Mesenchymal stem cell (in vitro differentiated cells and primary cell): ENCODE data around the gene GNA15.
A peak's percentile ranks its signal among the peaks of the same experiment; 100 is the strongest.

ENCODE experiments used
- DNase-seq: peaks from one replicate; pipeline ENCODE4 v3.0.0-alpha.2; 2013
- H2AFZ ChIP-seq: one replicate; pipeline ENCODE4 v1.6.1; 2013; ENCODE audit warnings: low read depth, mild to moderate bottlenecking, control low read depth, inconsistent platforms, low read length, moderate library complexity
- H2AK5ac ChIP-seq: 2 replicates; pipeline ENCODE4 v1.6.1; 2013; ENCODE audit warnings: low read length, moderate library complexity, mild to moderate bottlenecking, inconsistent platforms; ENCODE audit not compliant: severe bottlenecking
- H2BK120ac ChIP-seq: one replicate; pipeline ENCODE4 v1.6.1; 2013; ENCODE audit warnings: low read depth, mild to moderate bottlenecking, inconsistent platforms, low read length, moderate library complexity
- H2BK12ac ChIP-seq, 2 experiments: one replicate each; pipeline ENCODE4 v1.6.1; 2013; ENCODE audit warnings: inconsistent platforms in 2 of 2, low read length in 2 of 2, mild to moderate bottlenecking in 2 of 2, moderate library complexity in 2 of 2, control low read depth in 1 of 2
- H2BK15ac ChIP-seq: one replicate; pipeline ENCODE4 v1.6.1; 2013; ENCODE audit warnings: mild to moderate bottlenecking, low read depth, inconsistent platforms; ENCODE audit not compliant: poor library complexity, severe bottlenecking
- H2BK5ac ChIP-seq: 2 replicates; pipeline ENCODE4 v1.6.1; 2013; ENCODE audit warnings: low read depth, mild to moderate bottlenecking, low read length, control low read depth, inconsistent platforms; ENCODE audit not compliant: poor library complexity, severe bottlenecking
- H3K14ac ChIP-seq, 2 experiments: one replicate each; pipeline ENCODE4 v1.6.1; 2013; ENCODE audit warnings: inconsistent platforms in 2 of 2, low read length in 2 of 2, control low read depth in 1 of 2, mild to moderate bottlenecking in 1 of 2, moderate library complexity in 1 of 2
- H3K18ac ChIP-seq, 2 experiments: one replicate each; pipeline ENCODE4 v1.6.1; 2013; ENCODE audit warnings: inconsistent platforms in 2 of 2, low read length in 2 of 2, control low read depth in 1 of 2, low read depth in 1 of 2, mild to moderate bottlenecking in 1 of 2
- H3K23ac ChIP-seq, 2 experiments: one replicate each; pipeline ENCODE4 v1.6.1; 2013; ENCODE audit warnings: inconsistent platforms in 2 of 2, low read length in 2 of 2, mild to moderate bottlenecking in 2 of 2, moderate library complexity in 2 of 2, control low read depth in 1 of 2
- H3K27ac ChIP-seq: 2 replicates; pipeline ENCODE4 v1.5.1; 2013; ENCODE audit warnings: mild to moderate bottlenecking, moderate library complexity, low read length, control low read depth, inconsistent platforms; ENCODE audit not compliant: poor library complexity, severe bottlenecking
- H3K27me3 ChIP-seq, 2 experiments: 2 replicates each; pipeline versions ENCODE4 v1.6.1 to v1.7.0; 2013; ENCODE audit warnings: low read length in 2 of 2, mild to moderate bottlenecking in 2 of 2, moderate library complexity in 2 of 2, control low read depth in 1 of 2, inconsistent platforms in 1 of 2; ENCODE audit not compliant: control insufficient read depth in 1 of 2, insufficient read depth in 1 of 2
- H3K36me3 ChIP-seq, 2 experiments: 2 replicates each; pipeline versions ENCODE4 v1.6.1 to v1.7.0; 2013; ENCODE audit warnings: low read length in 2 of 2, control low read depth in 1 of 2, inconsistent platforms in 1 of 2, low read depth in 1 of 2, mild to moderate bottlenecking in 1 of 2; ENCODE audit not compliant: insufficient read depth in 2 of 2, control insufficient read depth in 1 of 2
- H3K4ac ChIP-seq, 2 experiments: one replicate each; pipeline ENCODE4 v1.6.1; 2013; ENCODE audit warnings: inconsistent platforms in 2 of 2, low read length in 2 of 2, mild to moderate bottlenecking in 2 of 2, moderate library complexity in 2 of 2, control low read depth in 1 of 2, low read depth in 1 of 2
- H3K4me1 ChIP-seq: 2 replicates; pipeline ENCODE4 v1.6.1; 2013; ENCODE audit warnings: low read depth, low read length, control low read depth; ENCODE audit not compliant: control insufficient read depth, insufficient read depth
- H3K4me2 ChIP-seq: 2 replicates; pipeline ENCODE4 v1.6.1; 2013; ENCODE audit warnings: low read length, mild to moderate bottlenecking, inconsistent platforms; ENCODE audit not compliant: poor library complexity, severe bottlenecking
- H3K4me3 ChIP-seq, 2 experiments: 2 replicates each; pipeline versions ENCODE4 v1.5.1 to v1.7.0; 2013; ENCODE audit warnings: low read length in 2 of 2, mild to moderate bottlenecking in 2 of 2, control low read depth in 1 of 2, low read depth in 1 of 2; ENCODE audit not compliant: insufficient read depth in 1 of 2
- H3K79me1 ChIP-seq: replicated peaks from 2 replicates; pipeline ENCODE4 v1.6.1; 2013; ENCODE audit warnings: mild to moderate bottlenecking, control low read depth, low read length, inconsistent platforms; ENCODE audit not compliant: poor library complexity, severe bottlenecking
- H3K9ac ChIP-seq: 2 replicates; pipeline ENCODE4 v1.7.0; 2013; ENCODE audit warnings: mild to moderate bottlenecking, low read length, moderate library complexity
- H3K9me3 ChIP-seq: 2 replicates; pipeline ENCODE4 v1.7.0; 2013; ENCODE audit warnings: mild to moderate bottlenecking, low read length; ENCODE audit not compliant: control insufficient read depth
- H4K8ac ChIP-seq: one replicate; pipeline ENCODE4 v1.6.1; 2013; ENCODE audit warnings: inconsistent platforms, mild to moderate bottlenecking, low read length, moderate library complexity
- H4K91ac ChIP-seq: one replicate; pipeline ENCODE4 v1.6.1; 2013; ENCODE audit warnings: mild to moderate bottlenecking, low read length, inconsistent platforms
- WGBS: methylation state at CpG from one replicate; pipeline ENCODE4 v1.1.7; 2013; ENCODE audit warnings: mixed read lengths; 5-methylcytosine and 5-hydroxymethylcytosine counted together

Gene GNA15

DNA sequence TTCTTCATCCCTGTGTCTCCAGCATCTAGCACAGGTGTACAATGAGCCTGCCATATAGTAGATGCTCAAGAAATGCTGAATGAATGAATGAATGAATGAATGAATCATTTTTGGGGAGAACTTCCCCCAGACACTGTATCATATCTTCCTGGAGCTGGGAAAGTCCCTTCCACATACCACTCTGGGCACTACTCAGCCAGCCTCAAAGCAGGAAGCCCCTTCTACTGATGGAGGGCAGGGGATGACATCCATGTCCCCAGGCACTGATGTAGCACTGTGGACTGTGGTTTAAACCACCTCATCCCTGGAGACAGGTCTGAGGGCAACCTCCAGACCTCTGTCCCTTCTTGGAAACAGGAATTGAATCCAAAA is 4.8 kb downstream of the GNA15 start:
- H4K91ac ChIP-seq: no peak overlapping the region
- no peak for DNase-seq
- H2BK15ac ChIP-seq: no peak overlapping the region
- H2BK5ac ChIP-seq: no peak overlapping the region
- no peak overlapping the region for H3K23ac ChIP-seq
- peak overlapping the region in 1 of 2 experiments; percentile 9 for H3K4me3 ChIP-seq
- H3K27ac ChIP-seq: no peak overlapping the region
- peak overlapping the region; percentile 92 for H3K9ac ChIP-seq
- no peak overlapping the region for H2BK120ac ChIP-seq
- no peak overlapping the region for H2AFZ ChIP-seq
- H3K36me3 ChIP-seq: no peaks in the 10 kb centered on the region
- no peaks in the 10 kb centered on the region for H3K79me1 ChIP-seq
- H3K4ac ChIP-seq: no peak overlapping the region
- H3K4me2 ChIP-seq: no peak overlapping the region
- H2AK5ac ChIP-seq: no peak overlapping the region
- H3K4me1 ChIP-seq: peaks cover 7% of the 10 kb centered on the region
- peaks cover 9% of the 10 kb centered on the region for H3K9me3 ChIP-seq
- H3K27me3 ChIP-seq: no peaks in the 10 kb centered on the region
- H4K8ac ChIP-seq: no peak overlapping the region
- no peak overlapping the region for H2BK12ac ChIP-seq
- H3K14ac ChIP-seq: no peak overlapping the region
- H3K18ac ChIP-seq: peak overlapping the region in 1 of 2 experiments; percentile 5

DNA sequence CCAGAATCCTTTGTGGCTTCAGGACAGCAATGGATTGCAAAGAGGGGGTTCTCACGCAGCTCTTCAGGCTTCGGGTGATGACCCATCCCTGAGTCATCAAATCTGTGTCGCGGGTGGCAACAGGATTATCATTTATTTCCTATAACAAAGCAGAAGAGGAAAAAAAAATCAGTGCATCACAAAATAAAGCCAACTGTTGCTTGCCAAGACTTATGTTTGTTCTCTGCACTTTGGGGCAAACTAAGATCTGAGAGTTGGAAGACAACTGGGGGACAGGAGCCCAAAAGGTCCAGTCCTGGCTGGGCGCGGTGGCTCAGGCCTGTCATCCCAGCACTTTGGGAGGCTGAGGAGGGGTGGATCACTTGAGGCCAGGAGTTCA is 6.4 kb downstream of the GNA15 start:
- Histone ChIP-seq H4K8ac (peak overlapping the region; percentile 86), H3K36me3 (no peaks in the 10 kb centered on the region), H2BK12ac (no peak overlapping the region), H3K4me2 (no peak overlapping the region), H3K27me3 (no peaks in the 10 kb centered on the region), H2BK15ac (no peak overlapping the region), H3K27ac (no peak overlapping the region), H3K18ac (no peak overlapping the region), H3K79me1 (no peaks in the 10 kb centered on the region), H4K91ac (no peak overlapping the region), H2AK5ac (no peak overlapping the region), H2AFZ (peak overlapping the region; percentile 1), H3K14ac (no peak overlapping the region), H3K9ac (peak overlapping the region; percentile 92), H2BK5ac (no peak overlapping the region), H3K9me3 (peaks cover 9% of the 10 kb centered on the region), H3K4me1 (peaks cover 7% of the 10 kb centered on the region), H3K4me3 (no peak overlapping the region), H2BK120ac (no peak overlapping the region), H3K23ac (no peak overlapping the region), H3K4ac (peak overlapping the region in 1 of 2 experiments; percentile 51)
- peak; percentile 88 for DNase-seq
- 50% methylated on average over 4 of the region's 6 CpGs for WGBS

DNA sequence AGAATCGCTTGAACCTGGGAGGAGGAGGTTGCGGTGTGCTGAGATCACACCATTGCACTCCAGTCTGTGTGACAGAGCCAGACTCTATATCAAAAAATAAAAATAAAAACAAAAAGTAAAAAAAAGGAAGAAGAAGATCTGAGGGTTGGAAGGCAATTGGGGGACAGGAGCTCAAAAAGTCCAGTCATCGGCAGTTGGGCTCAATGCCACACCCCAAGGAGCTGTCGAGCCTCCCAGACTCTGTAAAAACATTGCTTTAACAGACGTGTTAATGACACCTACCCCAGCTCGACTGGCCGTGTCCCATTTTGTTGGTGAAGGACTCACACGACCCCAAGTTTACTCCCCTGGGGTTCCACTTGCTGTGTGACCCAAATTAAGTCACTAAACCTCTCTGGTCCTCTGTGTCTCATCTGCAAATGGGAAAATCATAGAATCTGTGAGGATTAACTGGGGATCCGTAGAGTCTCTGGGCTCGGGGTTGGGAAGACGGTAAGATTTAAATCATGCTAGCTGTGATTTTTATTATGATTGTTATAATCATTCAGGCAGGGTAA is 7.0 kb downstream of the GNA15 start:
- no peaks in the 10 kb centered on the region for H3K36me3 ChIP-seq
- H3K4me3 ChIP-seq: no peak overlapping the region
- H3K27ac ChIP-seq: no peak overlapping the region
- no peak overlapping the region for H4K91ac ChIP-seq
- no peak overlapping the region for H2BK5ac ChIP-seq
- H2BK120ac ChIP-seq: no peak overlapping the region
- H4K8ac ChIP-seq: no peak overlapping the region
- H2BK15ac ChIP-seq: no peak overlapping the region
- no peak overlapping the region for H3K18ac ChIP-seq
- H3K4me1 ChIP-seq: peaks cover 7% of the 10 kb centered on the region
- no peak overlapping the region for H3K4me2 ChIP-seq
- H3K14ac ChIP-seq: no peak overlapping the region
- peak overlapping the region; percentile 92 for H3K9ac ChIP-seq
- no peak overlapping the region for H3K4ac ChIP-seq
- H2AK5ac ChIP-seq: no peak overlapping the region
- no peaks in the 10 kb centered on the region for H3K27me3 ChIP-seq
- H2AFZ ChIP-seq: no peak overlapping the region
- H3K79me1 ChIP-seq: no peaks in the 10 kb centered on the region
- H3K23ac ChIP-seq: no peak overlapping the region
- peaks cover 9% of the 10 kb centered on the region for H3K9me3 ChIP-seq
- WGBS: 82% methylated on average over 9 of the region's 11 CpGs
- no peak for DNase-seq
- H2BK12ac ChIP-seq: peak overlapping the region in 1 of 2 experiments; percentile 76

DNA sequence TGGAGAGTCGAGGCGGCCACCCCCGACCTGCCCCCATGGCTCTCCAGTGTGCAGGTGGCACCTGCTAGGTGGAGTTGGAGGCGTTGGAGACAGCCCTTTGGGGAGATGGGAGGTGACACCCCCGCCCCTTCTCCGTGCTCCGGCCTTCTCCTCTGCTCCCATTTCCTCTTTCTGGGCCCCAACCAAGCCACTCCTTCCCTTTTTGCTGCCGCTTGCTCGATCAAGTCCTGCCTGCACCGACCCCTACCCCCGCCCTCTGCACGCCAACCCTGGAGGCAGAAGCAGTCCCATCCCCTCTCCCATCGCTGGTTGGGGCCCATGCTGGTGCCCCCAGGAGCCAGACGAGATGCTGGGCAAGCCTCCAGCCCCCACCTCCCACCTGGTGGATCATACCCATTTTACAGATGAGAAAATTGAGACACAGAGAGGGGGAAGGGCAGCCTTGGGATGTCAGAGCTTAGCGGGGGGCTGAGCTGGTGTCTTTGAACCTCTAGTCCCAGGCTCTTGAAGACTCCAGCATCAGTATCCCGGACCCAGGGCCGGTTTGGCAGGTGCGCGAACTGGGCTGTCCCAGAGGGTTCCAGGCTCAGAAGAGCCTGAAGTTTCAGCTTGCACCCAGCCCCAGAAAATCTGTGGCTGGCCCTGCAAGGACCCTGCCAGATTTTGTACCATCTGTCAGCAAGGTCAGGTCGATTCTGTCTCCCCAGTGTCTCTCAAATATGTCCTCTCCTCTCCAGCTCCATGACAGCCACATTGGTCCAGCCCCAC is 10.3 kb downstream of the GNA15 start:
- no peak overlapping the region for H4K8ac ChIP-seq
- no peak overlapping the region for H3K4ac ChIP-seq
- no peak overlapping the region for H3K4me2 ChIP-seq
- H3K9me3 ChIP-seq: no peaks in the 10 kb centered on the region
- no peak overlapping the region for H3K23ac ChIP-seq
- 84% methylated on average over 17 of the region's 20 CpGs for WGBS
- no peak overlapping the region for H2AFZ ChIP-seq
- no peak overlapping the region for H4K91ac ChIP-seq
- no peak overlapping the region for H2BK12ac ChIP-seq
- H3K9ac ChIP-seq: no peak overlapping the region
- no peaks in the 10 kb centered on the region for H3K79me1 ChIP-seq
- no peak overlapping the region for H2AK5ac ChIP-seq
- no peak overlapping the region for H3K27ac ChIP-seq
- no peak overlapping the region for H2BK5ac ChIP-seq
- peaks cover 0 to 6% of the 10 kb centered on the region in 2 experiments for H3K36me3 ChIP-seq
- no peak overlapping the region for H2BK15ac ChIP-seq
- H3K4me1 ChIP-seq: peaks cover 7% of the 10 kb centered on the region
- no peak overlapping the region for H3K18ac ChIP-seq
- no peak overlapping the region for H3K14ac ChIP-seq
- DNase-seq: no peak
- H2BK120ac ChIP-seq: no peak overlapping the region
- H3K27me3 ChIP-seq: peaks cover 0 to 10% of the 10 kb centered on the region in 2 experiments
- H3K4me3 ChIP-seq: no peak overlapping the region
